Stomach (tissue), 4 donors: ENCODE results near the gene C17orf113.

ENCODE experiments used
- EP300 ChIP-seq: sonication (generic); formaldehyde crosslinking; IDR thresholded peaks from one replicate; pipeline ENCODE4 v1.6.1; 2017; ENCODE audit warnings: antibody characterized with exemption
- POLR2A ChIP-seq, 4 donors: fragments of 450-650 bp; IDR thresholded peaks; one replicate each; pipeline ENCODE4 v1.6.1; 2016; ENCODE audit warnings: antibody characterized with exemption in 4 of 4, control low read depth in 2 of 4, mild to moderate bottlenecking in 1 of 4, moderate library complexity in 1 of 4
- POLR2AphosphoS5 ChIP-seq, 3 donors: sonication (generic); formaldehyde crosslinking; IDR thresholded peaks; one replicate each; pipeline ENCODE4 v1.6.1; 2016; ENCODE audit warnings: antibody characterized with exemption in 3 of 3
- TF ChIP-seq, protein P1 (sequence below), 7 experiments: fragments of 450-650 bp in 4 of 7; fragments of 200-600 bp in 3 of 7; sonication (generic) in 3 of 7; IDR thresholded peaks; one replicate each; pipeline ENCODE4 v1.5.1; 2016 to 2019; ENCODE audit warnings: antibody characterized with exemption in 7 of 7, control low read depth in 2 of 7, mild to moderate bottlenecking in 1 of 7

DNA sequence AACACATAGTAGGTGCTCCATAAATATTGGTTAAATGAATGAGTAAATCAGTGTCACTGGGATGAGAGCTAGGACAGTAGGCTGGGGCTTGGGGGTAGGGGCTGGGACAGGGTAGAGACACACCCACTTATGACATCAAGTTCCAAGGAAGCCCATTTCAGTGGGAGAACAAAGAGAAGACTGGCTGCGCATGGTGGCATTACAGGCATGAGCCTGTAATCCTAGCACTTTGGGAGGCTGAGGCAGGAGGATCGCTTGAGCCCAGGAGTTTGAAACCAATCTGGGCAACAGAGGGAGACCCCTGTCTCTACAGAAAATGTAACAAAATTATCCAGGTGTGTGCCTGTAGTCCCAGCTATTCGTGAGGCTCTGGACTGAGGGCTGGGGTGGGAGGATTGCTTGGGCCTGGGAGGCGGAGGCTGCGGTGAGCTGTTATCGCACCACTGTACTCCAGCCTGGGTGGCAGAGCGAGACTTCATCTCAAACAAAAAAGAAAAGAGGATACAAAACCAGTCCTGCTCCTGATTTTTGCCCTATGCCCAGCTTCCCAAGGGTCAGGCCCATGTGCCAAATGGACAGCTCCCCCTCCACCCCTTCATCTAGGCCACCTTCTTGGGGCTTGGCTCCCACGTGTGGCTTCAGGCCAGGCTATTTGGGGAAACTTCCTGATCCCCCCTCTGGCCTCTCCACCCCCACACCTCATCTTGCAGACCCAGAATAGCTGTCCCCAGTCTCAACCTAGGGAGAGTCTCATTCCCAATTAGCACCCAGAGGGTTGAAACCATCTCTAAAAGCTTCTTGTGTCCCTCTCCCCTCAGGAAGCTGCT, 40.8 kb upstream of the C17orf113 start:
- TF ChIP-seq POLR2A (IDR thresholded peaks at IDR 0.05) (no peak), POLR2AphosphoS5 (IDR thresholded peaks at IDR 0.05) (no peak), EP300 (no peak)
- TF ChIP-seq, protein P1, sequence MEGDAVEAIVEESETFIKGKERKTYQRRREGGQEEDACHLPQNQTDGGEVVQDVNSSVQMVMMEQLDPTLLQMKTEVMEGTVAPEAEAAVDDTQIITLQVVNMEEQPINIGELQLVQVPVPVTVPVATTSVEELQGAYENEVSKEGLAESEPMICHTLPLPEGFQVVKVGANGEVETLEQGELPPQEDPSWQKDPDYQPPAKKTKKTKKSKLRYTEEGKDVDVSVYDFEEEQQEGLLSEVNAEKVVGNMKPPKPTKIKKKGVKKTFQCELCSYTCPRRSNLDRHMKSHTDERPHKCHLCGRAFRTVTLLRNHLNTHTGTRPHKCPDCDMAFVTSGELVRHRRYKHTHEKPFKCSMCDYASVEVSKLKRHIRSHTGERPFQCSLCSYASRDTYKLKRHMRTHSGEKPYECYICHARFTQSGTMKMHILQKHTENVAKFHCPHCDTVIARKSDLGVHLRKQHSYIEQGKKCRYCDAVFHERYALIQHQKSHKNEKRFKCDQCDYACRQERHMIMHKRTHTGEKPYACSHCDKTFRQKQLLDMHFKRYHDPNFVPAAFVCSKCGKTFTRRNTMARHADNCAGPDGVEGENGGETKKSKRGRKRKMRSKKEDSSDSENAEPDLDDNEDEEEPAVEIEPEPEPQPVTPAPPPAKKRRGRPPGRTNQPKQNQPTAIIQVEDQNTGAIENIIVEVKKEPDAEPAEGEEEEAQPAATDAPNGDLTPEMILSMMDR (IDR thresholded peaks at IDR 0.05), result no peak
